Osteoblast (primary cell): ENCODE data around the gene BCOR. TPM values are rescaled to one million over a fixed set of nuclear protein-coding genes. Genes with fewer than 3 reads are reported as not detected.

Source experiments
- DNase-seq: peaks from one replicate; pipeline ENCODE4 v3.0.0; 2011; ENCODE audit warnings: low spot score, mixed read lengths; ENCODE audit not compliant: insufficient read length; ENCODE audit errors: missing footprints
- H2AFZ ChIP-seq: 2 replicates; pipeline ENCODE4 v1.6.0; 2011; ENCODE audit warnings: mild to moderate bottlenecking, low read length
- H3K27ac ChIP-seq: 2 replicates; pipeline ENCODE4 v1.5.1; 2011; ENCODE audit warnings: mild to moderate bottlenecking, low read depth, low read length, moderate library complexity
- H3K27me3 ChIP-seq: 2 replicates; pipeline ENCODE4 v1.6.0; 2012; ENCODE audit warnings: mild to moderate bottlenecking, control low read depth, inconsistent platforms, low read length, moderate library complexity; ENCODE audit not compliant: insufficient read depth
- H3K36me3 ChIP-seq: 2 replicates; pipeline ENCODE4 v1.5.1; 2011; ENCODE audit warnings: mild to moderate bottlenecking, low read length, control low read depth, moderate library complexity; ENCODE audit not compliant: insufficient read depth
- H3K4me1 ChIP-seq: 2 replicates; pipeline ENCODE4 v1.5.1; 2011; ENCODE audit warnings: mild to moderate bottlenecking, low read length, control low read depth, moderate library complexity; ENCODE audit not compliant: insufficient read depth
- H3K4me2 ChIP-seq: 2 replicates; pipeline ENCODE4 v1.6.0; 2011; ENCODE audit warnings: mild to moderate bottlenecking, low read length; ENCODE audit not compliant: insufficient read depth
- H3K4me3 ChIP-seq: fragments of 200-600 bp; sonication (generic); 3 replicates; pipeline ENCODE4 v1.5.1; 2012; ENCODE audit warnings: mild to moderate bottlenecking, low read length, inconsistent platforms; ENCODE audit not compliant: insufficient read depth
- H3K79me2 ChIP-seq: 2 replicates; pipeline ENCODE4 v1.6.0; 2012; ENCODE audit warnings: mild to moderate bottlenecking, low read length, control low read depth, inconsistent platforms; ENCODE audit not compliant: insufficient read depth
- H3K9me3 ChIP-seq: 2 replicates; pipeline ENCODE4 v1.5.1; 2011; ENCODE audit warnings: low read depth, low read length, control low read depth
- H4K20me1 ChIP-seq: 2 replicates; pipeline ENCODE4 v1.6.0; 2012; ENCODE audit warnings: mild to moderate bottlenecking, low read length, control low read depth; ENCODE audit not compliant: insufficient read depth
- CTCF ChIP-seq: IDR thresholded peaks from 2 replicates; pipeline ENCODE4 v1.5.1; 2011; ENCODE audit warnings: mild to moderate bottlenecking, low read depth, low read length, moderate library complexity; ENCODE audit errors: extremely low read depth
- total RNA-seq: library from RNA; depleted of rRNA; stranded (reverse); fragments of >200 nt; gene quantifications from 2 replicates; pipeline ENCODE4 v1.2.3, GENCODE V29; 2012

Gene BCOR
- total RNA-seq, 1 donor: 14.8 TPM

GRCh38 chrX:40098264-40099054 is 701 bp upstream of the BCOR start:
- Histone ChIP-seq H3K36me3 (no peaks in the 10 kb centered on the region), H3K9me3 (no peaks in the 10 kb centered on the region), H3K4me2 (peak overlapping the region; percentile 78), H3K4me3 (peak overlapping the region; percentile 71), H2AFZ (peak overlapping the region; percentile 29), H3K79me2 (peaks cover 16% of the 10 kb centered on the region), H3K27me3 (peaks cover 35% of the 10 kb centered on the region), H3K27ac (no peak overlapping the region), H3K4me1 (peaks cover 7% of the 10 kb centered on the region), H4K20me1 (peaks cover 5% of the 10 kb centered on the region)
- TF ChIP-seq CTCF: no peak
- peak; percentile 81 for DNase-seq

- Histone ChIP-seq H3K36me3 (no peaks in the 10 kb centered on the region), H4K20me1 (peaks cover 11% of the 10 kb centered on the region), H3K4me2 (no peak overlapping the region), H3K4me1 (peaks cover 7% of the 10 kb centered on the region), H2AFZ (no peak overlapping the region), H3K9me3 (no peaks in the 10 kb centered on the region), H3K27me3 (peaks cover 28% of the 10 kb centered on the region), H3K27ac (no peak overlapping the region), H3K4me3 (peak overlapping the region; percentile 73), H3K79me2 (peaks cover 30% of the 10 kb centered on the region)
- no peak for TF ChIP-seq CTCF
- DNase-seq: peak; percentile 91
These were observed 636 bp downstream of the BCOR start for GRCh38 chrX:40097141-40097503.

GRCh38 chrX:40096395-40097091 is 1.2 kb downstream of the BCOR start:
- Histone ChIP-seq H2AFZ (no peak overlapping the region), H4K20me1 (peaks cover 11% of the 10 kb centered on the region), H3K36me3 (no peaks in the 10 kb centered on the region), H3K4me1 (peaks cover 7% of the 10 kb centered on the region), H3K27ac (peak overlapping the region; percentile 66), H3K4me2 (peak overlapping the region; percentile 80), H3K79me2 (peaks cover 35% of the 10 kb centered on the region), H3K4me3 (peak overlapping the region; percentile 73), H3K9me3 (no peaks in the 10 kb centered on the region), H3K27me3 (peaks cover 26% of the 10 kb centered on the region)
- peak; percentile 95 for DNase-seq
- no peak for TF ChIP-seq CTCF
